Hepatocyte (in vitro differentiated cells): ENCODE measurements around the gene KIFC3. TPM values are rescaled to one million over a fixed set of nuclear protein-coding genes. Genes with fewer than 3 reads are reported as not detected.

Experiments
- DNase-seq: peaks from one replicate; pipeline ENCODE4 v3.0.0-alpha.2; 2016; ENCODE audit warnings: low spot score
- H2AFZ ChIP-seq: fragments of 200-600 bp; sonication (generic); 2 replicates; pipeline ENCODE4 v1.6.0; 2016; ENCODE audit warnings: antibody characterized with exemption, mild to moderate bottlenecking
- H3K27ac ChIP-seq: fragments of 200-600 bp; sonication (generic); 2 replicates; pipeline ENCODE4 v1.5.1; 2016; ENCODE audit warnings: mild to moderate bottlenecking
- H3K27me3 ChIP-seq: fragments of 200-600 bp; sonication (generic); 2 replicates; pipeline ENCODE4 v1.6.1; 2016
- H3K36me3 ChIP-seq: fragments of 200-600 bp; sonication (generic); replicated peaks from 2 replicates; pipeline ENCODE4 v1.5.1; 2016; ENCODE audit warnings: low read depth; ENCODE audit not compliant: insufficient read depth
- H3K4me1 ChIP-seq: fragments of 200-600 bp; sonication (generic); 2 replicates; pipeline ENCODE4 v1.5.1; 2016; ENCODE audit warnings: mild to moderate bottlenecking, moderate library complexity; ENCODE audit not compliant: insufficient read depth
- H3K4me2 ChIP-seq: fragments of 200-600 bp; sonication (generic); 2 replicates; pipeline ENCODE4 v1.6.0; 2016
- H3K4me3 ChIP-seq: fragments of 200-600 bp; sonication (generic); 2 replicates; pipeline ENCODE4 v1.5.1; 2016; ENCODE audit warnings: mild to moderate bottlenecking
- H3K79me2 ChIP-seq: fragments of 200-600 bp; sonication (generic); 2 replicates; pipeline ENCODE4 v1.6.0; 2017; ENCODE audit warnings: mild to moderate bottlenecking
- H3K9me2 ChIP-seq: fragments of 200-600 bp; sonication (generic); replicated peaks from 2 replicates; pipeline ENCODE4 v1.6.0; 2017; ENCODE audit warnings: mild to moderate bottlenecking; ENCODE audit not compliant: insufficient read depth
- H3K9me3 ChIP-seq: fragments of 200-600 bp; sonication (generic); 2 replicates; pipeline ENCODE4 v1.5.1; 2016; ENCODE audit warnings: low read depth, mild to moderate bottlenecking
- H4K20me1 ChIP-seq: fragments of 200-600 bp; sonication (generic); 2 replicates; pipeline ENCODE4 v1.6.0; 2016; ENCODE audit warnings: mild to moderate bottlenecking; ENCODE audit not compliant: insufficient read depth, poor library complexity, severe bottlenecking
- EZH2 ChIP-seq: fragments of 200-600 bp; sonication (generic); IDR thresholded peaks from 2 replicates; pipeline ENCODE4 v1.6.1; 2016; ENCODE audit warnings: antibody characterized with exemption, mild to moderate bottlenecking, borderline replicate concordance
- EZH2phosphoT487 ChIP-seq: fragments of 200-600 bp; sonication (generic); IDR thresholded peaks from one replicate; pipeline ENCODE4 v1.6.1; 2018; ENCODE audit warnings: antibody characterized with exemption, mild to moderate bottlenecking, low read depth, moderate library complexity; ENCODE audit not compliant: unreplicated experiment, severe bottlenecking
- WGBS: methylation state at CpG from one replicate; pipeline ENCODE4 v1.1.6; 2016; ENCODE audit warnings: low lambda C conversion rate; ENCODE audit errors: missing lambda C conversion rate; 5-methylcytosine and 5-hydroxymethylcytosine counted together
- polyA plus RNA-seq: library from polyadenylated mRNA; unstranded; fragments of >200 nt; fragmentation: Nextera tagmentation; extraction: Ambion mirVana; gene quantifications from 2 replicates; pipeline ENCODE4 v1.2.1, GENCODE V29; 2016
- total RNA-seq: library from RNA; depleted of rRNA; stranded (reverse); fragments of >200 nt; gene quantifications from 2 replicates; pipeline ENCODE4 v1.2.3, GENCODE V29; 2014
- TF ChIP-seq, protein P1 (sequence below): fragments of 200-600 bp; sonication (generic); IDR thresholded peaks from 2 replicates; pipeline ENCODE4 v1.5.1; 2016; ENCODE audit warnings: antibody characterized with exemption, mild to moderate bottlenecking; ENCODE audit not compliant: poor library complexity

KIFC3 gene
- total and polyA plus RNA-seq, 2 experiments from 2014 or later, result 49.7 to 55.3 TPM

DNA sequence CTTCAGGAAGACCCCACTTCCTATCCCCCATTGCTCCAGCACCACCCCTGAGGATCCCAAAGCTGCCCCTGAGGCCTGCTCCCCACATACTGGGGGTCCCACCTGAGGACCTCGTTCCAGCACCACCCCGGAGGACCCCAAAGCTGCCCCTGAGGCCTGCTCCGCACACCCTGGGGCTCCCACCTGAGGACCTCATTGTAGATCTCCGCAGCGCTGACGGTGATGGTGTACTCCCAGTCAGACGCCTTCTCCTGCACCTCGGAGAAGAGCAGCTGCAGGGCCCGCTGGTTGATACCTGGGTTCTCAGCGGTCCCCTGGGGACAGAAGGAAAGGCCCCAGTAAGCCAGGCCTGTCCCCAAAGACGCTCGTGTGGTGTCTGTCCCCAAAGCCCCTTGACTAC is 40.3 kb downstream of the KIFC3 start:
- WGBS, result 95% methylated on average over 10 of the region's 12 CpGs
- Histone ChIP-seq H3K79me2 (no peaks in the 10 kb centered on the region), H3K4me3 (no peak overlapping the region), H3K27ac (no peak overlapping the region), H3K4me1 (no peaks in the 10 kb centered on the region), H2AFZ (no peak overlapping the region), H3K27me3 (no peaks in the 10 kb centered on the region), H3K9me2 (no peaks in the 10 kb centered on the region), H3K36me3 (no peaks in the 10 kb centered on the region), H3K9me3 (no peaks in the 10 kb centered on the region), H4K20me1 (no peaks in the 10 kb centered on the region), H3K4me2 (no peak overlapping the region)
- TF ChIP-seq EZH2, result no peak
- no peak for TF ChIP-seq EZH2phosphoT487
- TF ChIP-seq, protein P1, sequence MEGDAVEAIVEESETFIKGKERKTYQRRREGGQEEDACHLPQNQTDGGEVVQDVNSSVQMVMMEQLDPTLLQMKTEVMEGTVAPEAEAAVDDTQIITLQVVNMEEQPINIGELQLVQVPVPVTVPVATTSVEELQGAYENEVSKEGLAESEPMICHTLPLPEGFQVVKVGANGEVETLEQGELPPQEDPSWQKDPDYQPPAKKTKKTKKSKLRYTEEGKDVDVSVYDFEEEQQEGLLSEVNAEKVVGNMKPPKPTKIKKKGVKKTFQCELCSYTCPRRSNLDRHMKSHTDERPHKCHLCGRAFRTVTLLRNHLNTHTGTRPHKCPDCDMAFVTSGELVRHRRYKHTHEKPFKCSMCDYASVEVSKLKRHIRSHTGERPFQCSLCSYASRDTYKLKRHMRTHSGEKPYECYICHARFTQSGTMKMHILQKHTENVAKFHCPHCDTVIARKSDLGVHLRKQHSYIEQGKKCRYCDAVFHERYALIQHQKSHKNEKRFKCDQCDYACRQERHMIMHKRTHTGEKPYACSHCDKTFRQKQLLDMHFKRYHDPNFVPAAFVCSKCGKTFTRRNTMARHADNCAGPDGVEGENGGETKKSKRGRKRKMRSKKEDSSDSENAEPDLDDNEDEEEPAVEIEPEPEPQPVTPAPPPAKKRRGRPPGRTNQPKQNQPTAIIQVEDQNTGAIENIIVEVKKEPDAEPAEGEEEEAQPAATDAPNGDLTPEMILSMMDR, result no peak
- DNase-seq, result no peak

DNA sequence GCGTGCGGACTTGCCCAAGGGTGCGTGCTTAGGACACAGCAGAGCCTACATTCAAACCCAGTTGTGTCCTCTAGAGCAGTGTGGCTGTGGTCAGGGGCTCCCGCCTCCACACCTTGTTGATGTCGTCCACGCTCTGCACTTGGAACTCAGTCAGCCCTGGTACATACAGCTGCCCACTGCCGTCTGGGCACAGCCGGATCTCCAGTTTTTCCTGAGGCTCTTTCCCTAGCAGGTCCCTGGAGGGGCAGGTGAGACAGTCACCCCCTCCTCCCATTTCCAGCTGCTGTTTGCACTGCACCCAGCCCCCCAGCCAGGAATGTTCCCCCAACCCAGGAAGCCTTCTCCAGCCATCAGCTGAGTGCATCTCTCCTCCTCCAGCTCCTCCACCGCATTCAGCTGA is 41.0 kb downstream of the KIFC3 start:
- 89% methylated on average over 9 of the region's 9 CpGs for WGBS
- TF ChIP-seq, protein P1, result no peak
- no peaks in the 10 kb centered on the region for H3K36me3 ChIP-seq

DNA sequence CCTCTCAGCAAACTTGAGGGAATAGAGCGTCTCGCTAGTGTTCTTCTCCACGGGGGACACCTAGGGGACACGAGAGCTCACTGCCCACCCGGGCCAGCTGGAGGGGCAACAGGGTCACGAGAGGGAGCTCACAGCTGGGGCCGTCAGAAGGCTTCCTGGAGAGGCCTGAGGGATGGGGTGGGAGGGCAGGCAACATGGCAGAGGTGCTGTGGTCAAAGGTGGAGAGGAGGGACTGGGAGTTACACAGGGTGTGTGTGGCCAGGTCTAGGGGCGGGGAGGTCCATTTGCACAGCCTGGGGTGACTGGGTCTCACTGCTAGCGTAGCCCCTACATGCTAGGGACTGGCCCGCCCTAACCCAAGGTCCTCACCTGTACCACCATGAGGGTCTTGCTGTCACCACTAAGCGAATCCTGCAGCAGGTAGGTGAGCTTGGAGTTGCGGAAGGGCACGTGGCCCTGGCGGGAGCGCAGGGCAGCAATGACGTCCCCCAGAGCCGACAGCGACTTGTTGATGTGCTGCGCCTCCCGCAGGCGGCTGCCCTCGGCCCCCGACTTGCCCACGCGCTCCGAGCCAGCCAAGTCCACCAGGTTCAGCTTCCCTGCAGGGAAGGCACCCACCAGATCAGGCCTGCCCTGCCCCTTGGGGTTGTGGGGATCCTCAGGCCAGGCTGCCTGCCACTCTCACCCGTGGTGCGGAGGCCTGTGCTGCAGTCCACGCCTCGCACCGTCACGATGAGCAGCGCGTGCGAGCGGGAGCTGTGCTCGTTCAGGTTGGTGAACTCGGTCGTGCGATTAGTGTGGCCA is 41.7 kb downstream of the KIFC3 start:
- H3K4me3 ChIP-seq, result no peak overlapping the region
- no peak for DNase-seq
- no peaks in the 10 kb centered on the region for H3K9me2 ChIP-seq
- H4K20me1 ChIP-seq, result no peaks in the 10 kb centered on the region
- no peaks in the 10 kb centered on the region for H3K79me2 ChIP-seq
- no peaks in the 10 kb centered on the region for H3K27me3 ChIP-seq
- H3K36me3 ChIP-seq, result no peaks in the 10 kb centered on the region
- 94% methylated on average over 40 of the region's 40 CpGs for WGBS
- no peak overlapping the region for H2AFZ ChIP-seq
- no peaks in the 10 kb centered on the region for H3K9me3 ChIP-seq
- TF ChIP-seq EZH2phosphoT487, result no peak
- TF ChIP-seq, protein P1, result no peak
- no peak for TF ChIP-seq EZH2
- no peaks in the 10 kb centered on the region for H3K4me1 ChIP-seq
- H3K27ac ChIP-seq, result no peak overlapping the region
- H3K4me2 ChIP-seq, result no peak overlapping the region

More for the DNA sequence above, 41.0 kb downstream of the KIFC3 start:
- DNase-seq, result no peak
- H2AFZ ChIP-seq, result no peak overlapping the region
- no peaks in the 10 kb centered on the region for H3K4me1 ChIP-seq
- H3K4me3 ChIP-seq, result no peak overlapping the region
- no peaks in the 10 kb centered on the region for H3K9me3 ChIP-seq
- no peak overlapping the region for H3K27ac ChIP-seq
- no peak overlapping the region for H3K4me2 ChIP-seq
- no peaks in the 10 kb centered on the region for H3K27me3 ChIP-seq
- H4K20me1 ChIP-seq, result no peaks in the 10 kb centered on the region
- H3K79me2 ChIP-seq, result no peaks in the 10 kb centered on the region
- no peaks in the 10 kb centered on the region for H3K9me2 ChIP-seq
